Measurements from ENCODE around the gene PRICKLE2. TPM values are rescaled to one million over a fixed set of nuclear protein-coding genes. Genes with fewer than 3 reads are reported as not detected.
A peak's percentile ranks its signal among the peaks of the same experiment; 100 is the strongest.

PRICKLE2 gene
- total RNA-seq, 1 experiment from 2014 or later, result 9.6 TPM

DNA sequence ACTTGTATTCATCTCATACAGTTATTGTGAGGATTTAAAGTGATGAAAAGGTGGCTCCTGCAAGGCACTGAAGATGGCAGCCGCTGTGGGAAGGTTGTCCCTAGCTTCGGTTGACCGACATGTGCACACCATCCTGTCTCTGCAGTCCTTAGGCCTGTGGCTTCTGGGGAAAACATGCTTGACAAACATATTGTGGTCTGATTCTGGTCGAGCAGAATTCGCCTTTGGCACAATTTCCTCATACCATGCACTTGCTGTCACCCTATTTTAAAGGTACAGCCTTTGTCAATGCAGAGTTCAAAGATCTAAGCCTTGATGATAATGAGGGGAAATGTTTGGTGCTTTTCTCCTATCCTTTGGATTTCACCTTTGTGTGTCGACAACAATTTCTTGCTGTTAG, 50.9 kb downstream of the PRICKLE2 start:
- H3K4me3 Mint-ChIP-seq (ENCODE audit: unreplicated experiment), result no peak overlapping the region
- no peaks in the 10 kb centered on the region for H3K9me3 Mint-ChIP-seq (ENCODE audit: unreplicated experiment)
- intact Hi-C loops (cut with micrococcal nuclease), result no loop called here
- CTCF ChIA-PET, result interaction anchor here (1.1 kb wide), 1 partner anchor 11 kb away, joined by 5 read pairs; no protein-coding TSS in a partner anchor
- TF ChIP-seq, protein P1, sequence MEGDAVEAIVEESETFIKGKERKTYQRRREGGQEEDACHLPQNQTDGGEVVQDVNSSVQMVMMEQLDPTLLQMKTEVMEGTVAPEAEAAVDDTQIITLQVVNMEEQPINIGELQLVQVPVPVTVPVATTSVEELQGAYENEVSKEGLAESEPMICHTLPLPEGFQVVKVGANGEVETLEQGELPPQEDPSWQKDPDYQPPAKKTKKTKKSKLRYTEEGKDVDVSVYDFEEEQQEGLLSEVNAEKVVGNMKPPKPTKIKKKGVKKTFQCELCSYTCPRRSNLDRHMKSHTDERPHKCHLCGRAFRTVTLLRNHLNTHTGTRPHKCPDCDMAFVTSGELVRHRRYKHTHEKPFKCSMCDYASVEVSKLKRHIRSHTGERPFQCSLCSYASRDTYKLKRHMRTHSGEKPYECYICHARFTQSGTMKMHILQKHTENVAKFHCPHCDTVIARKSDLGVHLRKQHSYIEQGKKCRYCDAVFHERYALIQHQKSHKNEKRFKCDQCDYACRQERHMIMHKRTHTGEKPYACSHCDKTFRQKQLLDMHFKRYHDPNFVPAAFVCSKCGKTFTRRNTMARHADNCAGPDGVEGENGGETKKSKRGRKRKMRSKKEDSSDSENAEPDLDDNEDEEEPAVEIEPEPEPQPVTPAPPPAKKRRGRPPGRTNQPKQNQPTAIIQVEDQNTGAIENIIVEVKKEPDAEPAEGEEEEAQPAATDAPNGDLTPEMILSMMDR (IDR thresholded peaks at IDR 0.05; ENCODE audit: unreplicated experiment), result no peak
- H3K27me3 Mint-ChIP-seq (ENCODE audit: insufficient read depth, unreplicated experiment), result no peaks in the 10 kb centered on the region
- POLR2A ChIA-PET, result no interaction called here
- H3K4me1 Mint-ChIP-seq (ENCODE audit: insufficient read depth, unreplicated experiment), result peaks cover 24% of the 10 kb centered on the region
- H3K27ac Mint-ChIP-seq (ENCODE audit: low read depth, unreplicated experiment), result no peak overlapping the region
- DNase-seq (ENCODE audit: unreplicated experiment), result no peak
- BruUV-seq (replicated peaks), result no TSS peak
- peaks cover 5% of the 10 kb centered on the region for H3K36me3 Mint-ChIP-seq (ENCODE audit: insufficient read depth, unreplicated experiment)

DNA sequence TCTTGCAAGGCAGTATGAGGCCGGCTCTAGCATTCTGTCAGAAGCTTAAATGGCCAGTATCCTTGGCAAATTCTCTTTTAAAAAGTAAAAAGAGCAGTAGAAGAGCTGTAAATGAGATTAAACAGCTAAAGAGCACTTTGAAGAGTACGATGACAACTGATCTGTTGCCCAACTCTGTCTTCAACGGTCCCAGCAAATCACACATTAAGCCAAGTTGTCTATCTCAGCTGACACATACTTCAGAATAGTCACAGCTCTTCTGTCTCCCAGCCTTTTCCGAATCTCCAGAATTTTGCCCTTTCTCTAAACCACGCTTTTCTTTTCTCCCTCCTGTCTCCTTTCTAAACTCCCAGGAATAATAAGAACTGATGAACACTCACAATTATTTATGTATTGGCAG, 51.7 kb downstream of the PRICKLE2 start:
- Mint-ChIP-seq H3K4me3 (ENCODE audit: unreplicated experiment) (no peak overlapping the region), H3K27me3 (ENCODE audit: insufficient read depth, unreplicated experiment) (no peaks in the 10 kb centered on the region), H3K27ac (ENCODE audit: low read depth, unreplicated experiment) (no peak overlapping the region), H3K9me3 (ENCODE audit: unreplicated experiment) (no peaks in the 10 kb centered on the region), H3K4me1 (ENCODE audit: insufficient read depth, unreplicated experiment) (peaks cover 24% of the 10 kb centered on the region), H3K36me3 (ENCODE audit: insufficient read depth, unreplicated experiment) (no peaks in the 10 kb centered on the region)
- intact Hi-C loops (cut with micrococcal nuclease), result no loop called here
- POLR2A ChIA-PET, result no interaction called here
- CTCF ChIA-PET, result interaction anchor here (1.1 kb wide), 2 partner anchors 10 to 12 kb away, joined by 3 to 5 read pairs; no protein-coding TSS in a partner anchor
- TF ChIP-seq, protein P1 (IDR thresholded peaks at IDR 0.05; ENCODE audit: unreplicated experiment), result no peak
- DNase-seq (ENCODE audit: unreplicated experiment), result no peak
- no TSS peak for BruUV-seq (replicated peaks)

DNA sequence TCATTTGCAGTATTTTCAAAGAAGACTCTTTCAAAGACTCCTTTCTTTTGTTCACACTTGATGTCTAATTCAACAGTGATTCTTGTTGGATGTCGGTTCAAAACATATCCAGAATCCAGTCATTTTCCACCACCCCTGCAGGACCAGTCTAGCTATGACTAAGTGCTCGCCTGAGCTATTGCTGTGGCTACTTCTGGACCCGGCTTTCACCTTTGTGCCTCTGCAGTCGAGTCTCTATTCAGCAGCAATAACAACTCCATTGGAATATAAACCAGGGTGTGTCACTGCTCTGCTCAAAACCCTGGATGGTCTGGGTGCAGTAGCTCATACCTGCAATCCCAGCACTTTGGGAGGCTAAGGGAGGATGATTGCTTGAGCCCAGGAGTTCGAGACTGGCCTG, 55.0 kb downstream of the PRICKLE2 start:
- ChIA-PET POLR2A (interaction anchor here (1.2 to 4.7 kb wide), 3 partner anchors 16 to 96 kb away, joined by 3 to 51 read pairs (median 8); no protein-coding TSS in a partner anchor), CTCF (interaction anchor here (0.7 to 2.0 kb wide), 4 partner anchors 13 to 314 kb away, joined by 3 to 6 read pairs (median 4); no protein-coding TSS in a partner anchor)
- Mint-ChIP-seq H3K4me3 (ENCODE audit: unreplicated experiment) (no peak overlapping the region), H3K36me3 (ENCODE audit: insufficient read depth, unreplicated experiment) (no peaks in the 10 kb centered on the region), H3K9me3 (ENCODE audit: unreplicated experiment) (no peaks in the 10 kb centered on the region), H3K4me1 (ENCODE audit: insufficient read depth, unreplicated experiment) (peaks cover 23% of the 10 kb centered on the region), H3K27ac (ENCODE audit: low read depth, unreplicated experiment) (no peak overlapping the region), H3K27me3 (ENCODE audit: insufficient read depth, unreplicated experiment) (no peaks in the 10 kb centered on the region)
- intact Hi-C loops (cut with micrococcal nuclease), result no loop called here
- no TSS peak for BruUV-seq (replicated peaks)
- TF ChIP-seq, protein P1 (IDR thresholded peaks at IDR 0.05; ENCODE audit: unreplicated experiment), result no peak
- DNase-seq (ENCODE audit: unreplicated experiment), result no peak

DNA sequence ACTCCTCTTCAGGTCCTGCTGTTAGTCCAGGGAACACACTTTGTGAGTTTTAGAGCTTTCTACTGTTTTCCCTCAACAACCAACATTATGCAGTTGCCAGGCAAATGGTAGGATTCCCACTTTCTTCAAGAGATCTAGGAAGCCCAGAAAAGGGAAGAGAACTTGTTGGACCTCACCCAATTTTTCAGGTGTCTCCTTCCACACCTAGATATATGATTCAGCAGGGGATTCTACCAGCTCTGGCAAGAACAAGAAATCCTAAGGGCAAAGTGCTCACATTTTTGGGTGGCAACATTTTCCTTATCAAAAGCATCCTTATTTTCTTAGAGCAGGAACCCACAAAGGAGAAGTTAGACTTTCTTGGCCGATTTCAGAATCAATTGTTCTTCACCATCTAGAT, 57.4 kb downstream of the PRICKLE2 start:
- H3K4me1 Mint-ChIP-seq (ENCODE audit: insufficient read depth, unreplicated experiment), result peaks cover 24% of the 10 kb centered on the region
- POLR2A ChIA-PET, result interaction anchor here (0.5 to 4.7 kb wide), 9 partner anchors 8 to 191 kb away, joined by 3 to 51 read pairs (median 6); no protein-coding TSS in a partner anchor
- no peak overlapping the region for H3K4me3 Mint-ChIP-seq (ENCODE audit: unreplicated experiment)
- BruUV-seq (replicated peaks), result no TSS peak
- intact Hi-C loops (cut with micrococcal nuclease), result no loop called here
- H3K9me3 Mint-ChIP-seq (ENCODE audit: unreplicated experiment), result no peaks in the 10 kb centered on the region
- peak overlapping the region; percentile 33 for H3K27ac Mint-ChIP-seq (ENCODE audit: low read depth, unreplicated experiment)
- CTCF ChIA-PET, result interaction anchor here (0.6 to 1.7 kb wide), 8 partner anchors 18 to 231 kb away, joined by 3 to 5 read pairs (median 4); no protein-coding TSS in a partner anchor
- TF ChIP-seq, protein P1 (IDR thresholded peaks at IDR 0.05; ENCODE audit: unreplicated experiment), result no peak
- no peaks in the 10 kb centered on the region for H3K27me3 Mint-ChIP-seq (ENCODE audit: insufficient read depth, unreplicated experiment)
- DNase-seq (ENCODE audit: unreplicated experiment), result no peak
- peaks cover 8% of the 10 kb centered on the region for H3K36me3 Mint-ChIP-seq (ENCODE audit: insufficient read depth, unreplicated experiment)

All from MCF 10A (cell line).